ENCODE data around the gene SLC17A5.

DNA sequence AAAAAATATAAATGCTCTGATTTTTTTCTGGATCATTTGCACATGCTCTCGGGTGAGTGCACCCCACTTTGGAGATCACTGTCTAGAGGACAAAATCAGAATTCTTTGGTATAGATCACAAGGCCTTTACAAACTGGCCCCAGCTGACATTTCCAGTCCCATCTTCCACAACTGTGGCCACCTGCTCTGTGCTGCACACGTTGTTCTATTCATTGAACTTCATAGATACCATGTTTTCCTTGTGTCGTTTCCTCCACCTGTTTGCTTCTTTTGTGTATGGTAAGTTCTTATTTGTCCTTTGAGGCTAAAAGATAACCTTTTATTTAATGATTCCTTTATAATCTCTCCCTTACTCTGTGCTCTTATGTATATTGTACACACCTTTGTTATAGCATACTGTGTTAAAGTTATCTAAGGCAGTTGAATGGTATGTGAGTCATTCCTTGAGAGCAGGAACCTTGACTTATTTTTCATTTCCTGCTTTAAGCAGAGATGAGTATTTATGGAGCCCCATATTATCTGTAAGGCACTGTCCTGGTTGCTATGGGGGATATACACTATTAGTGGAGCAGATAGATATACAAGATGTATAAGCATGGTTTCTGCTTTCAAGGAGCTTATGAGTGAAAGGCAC, 12.0 kb upstream of the SLC17A5 start:
- no peak for TF ChIP-seq POLR2A (IDR thresholded peaks at IDR 0.05)
- no peak for TF ChIP-seq POLR2AphosphoS5 (IDR thresholded peaks at IDR 0.05)
- TF ChIP-seq, protein P1, sequence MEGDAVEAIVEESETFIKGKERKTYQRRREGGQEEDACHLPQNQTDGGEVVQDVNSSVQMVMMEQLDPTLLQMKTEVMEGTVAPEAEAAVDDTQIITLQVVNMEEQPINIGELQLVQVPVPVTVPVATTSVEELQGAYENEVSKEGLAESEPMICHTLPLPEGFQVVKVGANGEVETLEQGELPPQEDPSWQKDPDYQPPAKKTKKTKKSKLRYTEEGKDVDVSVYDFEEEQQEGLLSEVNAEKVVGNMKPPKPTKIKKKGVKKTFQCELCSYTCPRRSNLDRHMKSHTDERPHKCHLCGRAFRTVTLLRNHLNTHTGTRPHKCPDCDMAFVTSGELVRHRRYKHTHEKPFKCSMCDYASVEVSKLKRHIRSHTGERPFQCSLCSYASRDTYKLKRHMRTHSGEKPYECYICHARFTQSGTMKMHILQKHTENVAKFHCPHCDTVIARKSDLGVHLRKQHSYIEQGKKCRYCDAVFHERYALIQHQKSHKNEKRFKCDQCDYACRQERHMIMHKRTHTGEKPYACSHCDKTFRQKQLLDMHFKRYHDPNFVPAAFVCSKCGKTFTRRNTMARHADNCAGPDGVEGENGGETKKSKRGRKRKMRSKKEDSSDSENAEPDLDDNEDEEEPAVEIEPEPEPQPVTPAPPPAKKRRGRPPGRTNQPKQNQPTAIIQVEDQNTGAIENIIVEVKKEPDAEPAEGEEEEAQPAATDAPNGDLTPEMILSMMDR (IDR thresholded peaks at IDR 0.05), result no peak
- no peak for TF ChIP-seq EP300 (IDR thresholded peaks at IDR 0.05)

Data from upper lobe of left lung (tissue), 4 donors.